Measurements from ENCODE around the gene ENG.
"Not testable (repeated sequence)": the region's sequence is repeated elsewhere in the genome, so short reads cannot be mapped to it uniquely, and the experiment has no call there.

ENG gene

DNA sequence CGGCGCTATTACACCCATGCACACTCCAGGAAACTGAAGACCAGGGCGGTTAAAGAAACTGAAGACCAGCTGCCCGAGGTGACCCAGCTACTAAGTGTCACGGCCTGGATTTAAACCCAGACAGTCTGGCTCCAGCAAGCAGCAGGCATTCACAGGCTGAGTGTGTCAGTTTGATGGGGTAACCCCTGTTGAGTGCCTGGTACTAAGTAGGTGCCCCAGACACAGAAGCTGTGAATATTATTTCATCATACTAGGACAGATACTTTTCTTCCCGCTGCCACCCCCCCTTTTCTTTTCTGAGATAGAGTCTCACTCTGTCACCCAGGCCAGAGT, 7.3 kb downstream of the ENG start:
- no peak overlapping the region for H3K9ac ChIP-seq (ENCODE audit: low read depth, low read length, poor library complexity, severe bottlenecking)
- peaks cover 2% of the 10 kb centered on the region for H3K4me1 ChIP-seq (ENCODE audit: insufficient read depth, low read length, poor library complexity, severe bottlenecking)
- no peaks in the 10 kb centered on the region for H3K9me2 ChIP-seq (replicated peaks; ENCODE audit: low read depth, low read length)
- H2AFZ ChIP-seq (ENCODE audit: low read length): no peak overlapping the region
- H3K36me3 ChIP-seq (ENCODE audit: insufficient read depth, low read length): no peaks in the 10 kb centered on the region
- H3K9me3 ChIP-seq (ENCODE audit: insufficient read depth, low read depth, low read length): no peaks in the 10 kb centered on the region; the same call in 1 of the 2 replicates
- H3K79me2 ChIP-seq (ENCODE audit: insufficient read depth, low read length): no peaks in the 10 kb centered on the region
- no peaks in the 10 kb centered on the region for H4K20me1 ChIP-seq (ENCODE audit: insufficient read depth, low read length, poor library complexity, severe bottlenecking)
- no peak for TF ChIP-seq EZH2phosphoT487 (IDR thresholded peaks at IDR 0.05; ENCODE audit: borderline replicate concordance)
- TF ChIP-seq, protein P1, sequence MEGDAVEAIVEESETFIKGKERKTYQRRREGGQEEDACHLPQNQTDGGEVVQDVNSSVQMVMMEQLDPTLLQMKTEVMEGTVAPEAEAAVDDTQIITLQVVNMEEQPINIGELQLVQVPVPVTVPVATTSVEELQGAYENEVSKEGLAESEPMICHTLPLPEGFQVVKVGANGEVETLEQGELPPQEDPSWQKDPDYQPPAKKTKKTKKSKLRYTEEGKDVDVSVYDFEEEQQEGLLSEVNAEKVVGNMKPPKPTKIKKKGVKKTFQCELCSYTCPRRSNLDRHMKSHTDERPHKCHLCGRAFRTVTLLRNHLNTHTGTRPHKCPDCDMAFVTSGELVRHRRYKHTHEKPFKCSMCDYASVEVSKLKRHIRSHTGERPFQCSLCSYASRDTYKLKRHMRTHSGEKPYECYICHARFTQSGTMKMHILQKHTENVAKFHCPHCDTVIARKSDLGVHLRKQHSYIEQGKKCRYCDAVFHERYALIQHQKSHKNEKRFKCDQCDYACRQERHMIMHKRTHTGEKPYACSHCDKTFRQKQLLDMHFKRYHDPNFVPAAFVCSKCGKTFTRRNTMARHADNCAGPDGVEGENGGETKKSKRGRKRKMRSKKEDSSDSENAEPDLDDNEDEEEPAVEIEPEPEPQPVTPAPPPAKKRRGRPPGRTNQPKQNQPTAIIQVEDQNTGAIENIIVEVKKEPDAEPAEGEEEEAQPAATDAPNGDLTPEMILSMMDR (conservative IDR thresholded peaks at IDR 0.05; ENCODE audit: low read length): no peak
- no peak overlapping the region for H3K4me3 ChIP-seq (ENCODE audit: low read length, poor library complexity, severe bottlenecking)
- H3K4me2 ChIP-seq (ENCODE audit: low read depth, low read length, poor library complexity, severe bottlenecking): no peak overlapping the region
- H3K27me3 ChIP-seq (ENCODE audit: insufficient read depth, low read length, poor library complexity, severe bottlenecking): no peaks in the 10 kb centered on the region
- H3F3A ChIP-seq (ENCODE audit: low read depth): no peaks in the 10 kb centered on the region

- H3K9me2 ChIP-seq (replicated peaks; ENCODE audit: low read depth, low read length): no peaks in the 10 kb centered on the region
- TF ChIP-seq, protein P1 (conservative IDR thresholded peaks at IDR 0.05; ENCODE audit: low read length): no peak
- TF ChIP-seq EZH2phosphoT487 (IDR thresholded peaks at IDR 0.05; ENCODE audit: borderline replicate concordance): no peak
- no peaks in the 10 kb centered on the region for H3K79me2 ChIP-seq (ENCODE audit: insufficient read depth, low read length)
- no peaks in the 10 kb centered on the region for H3K27me3 ChIP-seq (ENCODE audit: insufficient read depth, low read length, poor library complexity, severe bottlenecking)
- H3K4me2 ChIP-seq (ENCODE audit: low read depth, low read length, poor library complexity, severe bottlenecking): no peak overlapping the region
- no peak overlapping the region for H2AFZ ChIP-seq (ENCODE audit: low read length)
- no peaks in the 10 kb centered on the region for H3K4me1 ChIP-seq (ENCODE audit: insufficient read depth, low read length, poor library complexity, severe bottlenecking)
- no peak overlapping the region for H3K4me3 ChIP-seq (ENCODE audit: low read length, poor library complexity, severe bottlenecking)
- H3K36me3 ChIP-seq (ENCODE audit: insufficient read depth, low read length): no peaks in the 10 kb centered on the region
- no peaks in the 10 kb centered on the region; the same call in 1 of the 2 replicates for H3K9me3 ChIP-seq (ENCODE audit: insufficient read depth, low read depth, low read length)
- no peaks in the 10 kb centered on the region for H4K20me1 ChIP-seq (ENCODE audit: insufficient read depth, low read length, poor library complexity, severe bottlenecking)
- no peak overlapping the region for H3K9ac ChIP-seq (ENCODE audit: low read depth, low read length, poor library complexity, severe bottlenecking)
- H3F3A ChIP-seq (ENCODE audit: low read depth): no peaks in the 10 kb centered on the region
These were observed 7.8 kb downstream of the ENG start for GRCh38 chr9:127846443-127847177.

DNA sequence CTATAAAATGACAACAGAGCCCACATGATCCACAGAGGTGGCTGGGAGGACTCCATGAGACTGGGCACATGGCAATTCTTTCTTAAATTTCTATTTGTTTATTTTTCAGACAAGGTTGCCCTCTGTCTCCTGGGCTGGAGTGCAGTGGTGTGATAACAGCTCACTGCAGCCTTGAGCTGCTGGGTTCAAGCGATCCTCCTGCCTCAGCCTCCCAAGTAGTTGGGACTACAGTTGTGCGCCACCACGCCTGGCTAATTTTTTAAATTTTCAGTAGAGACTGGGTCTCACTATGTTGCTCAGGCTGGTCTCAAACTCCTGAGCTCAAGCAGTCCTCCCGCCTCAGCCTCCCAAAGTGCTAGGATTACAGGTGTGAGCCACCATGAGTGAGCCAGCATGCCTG, 8.8 kb downstream of the ENG start:
- H3K36me3 ChIP-seq (ENCODE audit: insufficient read depth, low read length); H3K4me1 ChIP-seq (ENCODE audit: insufficient read depth, low read length, poor library complexity, severe bottlenecking); H3F3A ChIP-seq (ENCODE audit: low read depth); H3K9me3 ChIP-seq (ENCODE audit: insufficient read depth, low read depth, low read length); H3K4me3 ChIP-seq (ENCODE audit: low read length, poor library complexity, severe bottlenecking); H2AFZ ChIP-seq (ENCODE audit: low read length); H3K9me2 ChIP-seq (replicated peaks; ENCODE audit: low read depth, low read length); H3K4me2 ChIP-seq (ENCODE audit: low read depth, low read length, poor library complexity, severe bottlenecking); H3K27me3 ChIP-seq (ENCODE audit: insufficient read depth, low read length, poor library complexity, severe bottlenecking); H4K20me1 ChIP-seq (ENCODE audit: insufficient read depth, low read length, poor library complexity, severe bottlenecking); H3K9ac ChIP-seq (ENCODE audit: low read depth, low read length, poor library complexity, severe bottlenecking); H3K79me2 ChIP-seq (ENCODE audit: insufficient read depth, low read length): not testable (repeated sequence)

DNA sequence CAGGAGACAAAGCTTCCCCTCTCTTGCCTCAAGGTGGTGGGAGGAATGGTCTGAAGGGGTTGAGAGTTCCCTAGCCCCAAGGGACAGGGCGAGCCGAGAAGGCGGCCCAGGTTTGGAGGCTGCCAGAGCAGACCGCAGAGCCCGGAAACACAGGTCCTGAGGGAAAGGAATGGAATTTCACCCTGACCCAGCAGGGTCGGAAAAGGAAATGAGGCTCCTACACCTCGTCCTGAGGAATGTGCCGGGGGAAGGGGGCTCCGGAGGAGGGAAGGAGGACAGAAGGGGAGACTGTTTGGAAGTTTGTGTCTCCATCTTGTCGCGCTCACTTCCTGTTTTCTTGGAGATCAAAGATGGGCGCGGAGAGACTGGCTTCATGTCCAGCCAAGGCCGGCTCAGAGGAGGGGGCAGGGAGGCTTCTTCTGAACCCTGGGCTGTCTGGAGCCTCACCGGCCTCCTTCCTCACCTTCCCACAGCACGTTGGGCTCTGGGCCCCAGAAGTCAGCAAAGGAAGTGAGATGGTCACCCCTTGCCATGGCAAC, 9.6 kb downstream of the ENG start:
- H3F3A ChIP-seq (ENCODE audit: low read depth): no peaks in the 10 kb centered on the region
- no peaks in the 10 kb centered on the region for H4K20me1 ChIP-seq (ENCODE audit: insufficient read depth, low read length, poor library complexity, severe bottlenecking)
- no peak overlapping the region for H3K9ac ChIP-seq (ENCODE audit: low read depth, low read length, poor library complexity, severe bottlenecking)
- H3K36me3 ChIP-seq (ENCODE audit: insufficient read depth, low read length): no peaks in the 10 kb centered on the region
- H3K4me1 ChIP-seq (ENCODE audit: insufficient read depth, low read length, poor library complexity, severe bottlenecking): no peaks in the 10 kb centered on the region
- no peak overlapping the region for H3K4me3 ChIP-seq (ENCODE audit: low read length, poor library complexity, severe bottlenecking)
- TF ChIP-seq, protein P1 (conservative IDR thresholded peaks at IDR 0.05; ENCODE audit: low read length): no peak
- TF ChIP-seq EZH2phosphoT487 (IDR thresholded peaks at IDR 0.05; ENCODE audit: borderline replicate concordance): no peak
- no peaks in the 10 kb centered on the region for H3K9me2 ChIP-seq (replicated peaks; ENCODE audit: low read depth, low read length)
- H3K9me3 ChIP-seq (ENCODE audit: insufficient read depth, low read depth, low read length): no peaks in the 10 kb centered on the region; the same call in 1 of the 2 replicates
- no peaks in the 10 kb centered on the region for H3K27me3 ChIP-seq (ENCODE audit: insufficient read depth, low read length, poor library complexity, severe bottlenecking)
- no peaks in the 10 kb centered on the region for H3K79me2 ChIP-seq (ENCODE audit: insufficient read depth, low read length)
- H2AFZ ChIP-seq (ENCODE audit: low read length): no peak overlapping the region
- H3K4me2 ChIP-seq (ENCODE audit: low read depth, low read length, poor library complexity, severe bottlenecking): no peak overlapping the region

All from Loucy (cell line).